Caco-2 (cell line): ENCODE measurements around the gene PRKCB. TPM values are rescaled to one million over a fixed set of nuclear protein-coding genes. Genes with fewer than 3 reads are reported as not detected.
A peak's percentile ranks its signal among the peaks of the same experiment; 100 is the strongest.

ENCODE experiments used
- BruUV-seq: library from RNA; stranded (reverse); fragments of 400-500 nt; replicated peaks from 2 replicates; lab custom pipeline; 2021; lab: Mats Ljungman, UMichigan
- CTCF ChIA-PET: fragments of 300-600 bp; sonication (Branson Sonifier 250); formaldehyde crosslinking; loops from one replicate; lab custom pipeline; 2022; ENCODE audit warnings: antibody characterized with exemption; lab: Charles Lee
- POLR2A ChIA-PET: fragments of 300-600 bp; sonication (Branson Sonifier 250); formaldehyde crosslinking; loops from one replicate; lab custom pipeline; 2022; ENCODE audit warnings: antibody characterized with exemption; lab: Charles Lee
- DNase-seq, 2 experiments: peaks; one replicate each; pipeline versions ENCODE4 v3.0.0 to v3.0.0-alpha.2; 2020 to 2022
- H3K27me3 ChIP-seq: replicated peaks from 2 replicates; pipeline ENCODE4 v1.6.0; 2011; ENCODE audit warnings: low read length; ENCODE audit not compliant: control insufficient read depth, insufficient read depth
- H3K36me3 ChIP-seq: 2 replicates; pipeline ENCODE4 v1.5.1; 2011; ENCODE audit warnings: low read length; ENCODE audit not compliant: control insufficient read depth, insufficient read depth
- H3K4me1 ChIP-seq: fragments of 250-450 bp; sonication (Bioruptor Pico); 2 replicates; pipeline ENCODE4 v1.5.1; 2020; ENCODE audit warnings: mild to moderate bottlenecking
- H3K4me3 ChIP-seq: 2 replicates; pipeline ENCODE4 v1.5.1; 2011; ENCODE audit warnings: low read depth, mild to moderate bottlenecking, control low read depth, low read length
- H3K9me3 ChIP-seq: fragments of 250-450 bp; sonication (Bioruptor Pico); 2 replicates; pipeline ENCODE4 v1.5.1; 2020; ENCODE audit warnings: mild to moderate bottlenecking, moderate library complexity
- H3K27ac Mint-ChIP-seq: one replicate; pipeline ENCODE4 v1.8.0; 2022; ENCODE audit warnings: mixed read lengths; ENCODE audit not compliant: unreplicated experiment
- H3K27me3 Mint-ChIP-seq: one replicate; pipeline ENCODE4 v1.8.0; 2022; ENCODE audit warnings: mixed read lengths; ENCODE audit not compliant: insufficient read depth, unreplicated experiment
- H3K36me3 Mint-ChIP-seq: one replicate; pipeline ENCODE4 v1.8.0; 2022; ENCODE audit warnings: mild to moderate bottlenecking, mixed read lengths; ENCODE audit not compliant: insufficient read depth, unreplicated experiment
- H3K4me1 Mint-ChIP-seq: one replicate; pipeline ENCODE4 v1.8.0; 2022; ENCODE audit warnings: low read depth, mixed read lengths; ENCODE audit not compliant: unreplicated experiment
- H3K4me3 Mint-ChIP-seq: one replicate; pipeline ENCODE4 v1.8.0; 2022; ENCODE audit warnings: mild to moderate bottlenecking, moderate library complexity, mixed read lengths; ENCODE audit not compliant: unreplicated experiment
- H3K9me3 Mint-ChIP-seq: one replicate; pipeline ENCODE4 v1.8.0; 2022; ENCODE audit warnings: mixed read lengths; ENCODE audit not compliant: unreplicated experiment
- intact Hi-C: fragments of 100-400 bp; cut with micrococcal nuclease; formaldehyde crosslinking; loops from one replicate; pipeline ENCODE4 v1.10.0; 2022; ENCODE audit not compliant: unreplicated experiment
- total RNA-seq: library from RNA; stranded (reverse); gene quantifications from 2 replicates; pipeline ENCODE4 v1.2.3, GENCODE V29; 2022
- TF ChIP-seq, protein P1 (sequence below), 2 experiments: fragments of 200-600 bp in 1 of 2; IDR thresholded peaks; 1 replicate in 1 of 2; 2 replicates in 1 of 2; pipeline versions ENCODE4 v1.5.1 to v1.8.0; 2011 to 2022; ENCODE audit warnings: antibody characterized with exemption in 1 of 2, control low read depth in 1 of 2, inconsistent platforms in 1 of 2, low read depth in 1 of 2, low read length in 1 of 2, mild to moderate bottlenecking in 1 of 2, moderate library complexity in 1 of 2; ENCODE audit not compliant: insufficient read depth in 1 of 2, severe bottlenecking in 1 of 2, unreplicated experiment in 1 of 2

PRKCB gene
- total RNA-seq, 1 experiment from 2014 or later, result not detected

DNA sequence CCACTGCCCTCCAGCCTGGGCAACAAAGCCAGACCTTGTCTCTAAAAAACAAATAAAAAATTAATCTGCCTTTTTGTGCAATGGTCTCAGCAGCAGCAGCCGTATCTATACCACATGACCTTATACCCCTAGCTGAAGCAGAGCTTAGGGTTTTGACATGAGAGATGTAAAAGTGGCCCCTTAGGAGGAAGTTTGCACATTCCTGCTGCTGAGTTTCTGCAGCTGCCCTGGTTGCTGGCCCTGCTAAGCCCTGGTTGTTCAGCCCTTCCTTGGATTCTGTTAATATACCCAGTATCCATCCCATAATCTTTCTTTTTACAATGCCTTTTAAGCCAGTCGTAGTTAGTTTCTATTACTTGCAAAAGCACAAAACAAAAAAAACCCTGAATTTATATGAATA lies 33.0 kb upstream of the PRKCB start:
- Histone ChIP-seq H3K27me3 (no peaks in the 10 kb centered on the region), H3K4me3 (no peak overlapping the region), H3K4me1 (no peaks in the 10 kb centered on the region), H3K9me3 (no peaks in the 10 kb centered on the region), H3K36me3 (no peaks in the 10 kb centered on the region)
- Mint-ChIP-seq H3K27ac (no peak overlapping the region), H3K9me3 (no peaks in the 10 kb centered on the region), H3K27me3 (peaks cover 15% of the 10 kb centered on the region), H3K4me3 (no peak overlapping the region), H3K4me1 (no peaks in the 10 kb centered on the region), H3K36me3 (no peaks in the 10 kb centered on the region)
- TF ChIP-seq, protein P1, sequence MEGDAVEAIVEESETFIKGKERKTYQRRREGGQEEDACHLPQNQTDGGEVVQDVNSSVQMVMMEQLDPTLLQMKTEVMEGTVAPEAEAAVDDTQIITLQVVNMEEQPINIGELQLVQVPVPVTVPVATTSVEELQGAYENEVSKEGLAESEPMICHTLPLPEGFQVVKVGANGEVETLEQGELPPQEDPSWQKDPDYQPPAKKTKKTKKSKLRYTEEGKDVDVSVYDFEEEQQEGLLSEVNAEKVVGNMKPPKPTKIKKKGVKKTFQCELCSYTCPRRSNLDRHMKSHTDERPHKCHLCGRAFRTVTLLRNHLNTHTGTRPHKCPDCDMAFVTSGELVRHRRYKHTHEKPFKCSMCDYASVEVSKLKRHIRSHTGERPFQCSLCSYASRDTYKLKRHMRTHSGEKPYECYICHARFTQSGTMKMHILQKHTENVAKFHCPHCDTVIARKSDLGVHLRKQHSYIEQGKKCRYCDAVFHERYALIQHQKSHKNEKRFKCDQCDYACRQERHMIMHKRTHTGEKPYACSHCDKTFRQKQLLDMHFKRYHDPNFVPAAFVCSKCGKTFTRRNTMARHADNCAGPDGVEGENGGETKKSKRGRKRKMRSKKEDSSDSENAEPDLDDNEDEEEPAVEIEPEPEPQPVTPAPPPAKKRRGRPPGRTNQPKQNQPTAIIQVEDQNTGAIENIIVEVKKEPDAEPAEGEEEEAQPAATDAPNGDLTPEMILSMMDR (IDR thresholded peaks at IDR 0.05; ENCODE audit: insufficient read depth in 1 of 2, low read depth in 1 of 2, low read length in 1 of 2, severe bottlenecking in 1 of 2, unreplicated experiment in 1 of 2), result no peak
- intact Hi-C loops, result no loop called here
- no peak for DNase-seq
- ChIA-PET CTCF (interaction anchor here (0.6 kb wide), 1 partner anchor 68 kb away, joined by 4 read pairs; no protein-coding TSS in a partner anchor), POLR2A (no interaction called here)
- no TSS peak for BruUV-seq

DNA sequence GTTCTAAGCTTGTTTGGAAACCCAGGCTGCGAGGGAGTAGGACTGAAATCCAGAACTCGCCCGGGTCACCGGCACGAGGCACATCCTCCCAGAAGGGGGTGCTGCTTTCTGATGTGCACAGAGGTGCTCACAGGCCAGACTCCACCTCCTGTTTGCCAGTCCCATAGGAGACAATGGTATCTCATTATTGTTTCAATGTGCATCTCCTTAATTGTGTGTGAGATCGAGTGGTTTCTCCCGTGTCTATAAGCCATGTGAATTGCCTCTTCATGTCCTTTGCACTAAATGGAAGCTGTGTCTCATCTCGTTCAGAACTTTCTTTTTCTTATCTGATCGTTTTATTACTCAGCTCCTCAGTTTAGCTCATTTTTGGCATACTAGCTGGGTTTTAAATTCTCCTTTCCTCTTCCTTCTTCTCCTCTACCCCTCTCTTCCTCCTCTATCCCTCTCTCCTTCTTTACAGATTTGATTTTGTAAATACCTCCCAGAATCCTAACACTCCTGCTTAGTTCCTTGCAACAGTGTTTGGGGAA lies 32.1 kb upstream of the PRKCB start:
- Histone ChIP-seq H3K4me1 (no peaks in the 10 kb centered on the region), H3K4me3 (no peak overlapping the region), H3K36me3 (no peaks in the 10 kb centered on the region), H3K9me3 (no peaks in the 10 kb centered on the region), H3K27me3 (no peaks in the 10 kb centered on the region)
- Mint-ChIP-seq H3K4me3 (no peak overlapping the region), H3K27me3 (peaks cover 15% of the 10 kb centered on the region), H3K9me3 (no peaks in the 10 kb centered on the region), H3K36me3 (no peaks in the 10 kb centered on the region), H3K4me1 (no peaks in the 10 kb centered on the region), H3K27ac (no peak overlapping the region)
- POLR2A ChIA-PET, result no interaction called here
- peak; percentile 44 to 52 for DNase-seq
- CTCF ChIA-PET, result interaction anchor here (0.6 to 0.9 kb wide), 3 partner anchors 68 to 701 kb away, joined by 3 to 4 read pairs (median 4); no protein-coding TSS in a partner anchor
- no TSS peak for BruUV-seq
- intact Hi-C loops, result no loop called here
- TF ChIP-seq, protein P1 (IDR thresholded peaks at IDR 0.05; ENCODE audit: insufficient read depth in 1 of 2, low read depth in 1 of 2, low read length in 1 of 2, severe bottlenecking in 1 of 2, unreplicated experiment in 1 of 2), result peak in 1 of 2 experiments; percentile 41

DNA sequence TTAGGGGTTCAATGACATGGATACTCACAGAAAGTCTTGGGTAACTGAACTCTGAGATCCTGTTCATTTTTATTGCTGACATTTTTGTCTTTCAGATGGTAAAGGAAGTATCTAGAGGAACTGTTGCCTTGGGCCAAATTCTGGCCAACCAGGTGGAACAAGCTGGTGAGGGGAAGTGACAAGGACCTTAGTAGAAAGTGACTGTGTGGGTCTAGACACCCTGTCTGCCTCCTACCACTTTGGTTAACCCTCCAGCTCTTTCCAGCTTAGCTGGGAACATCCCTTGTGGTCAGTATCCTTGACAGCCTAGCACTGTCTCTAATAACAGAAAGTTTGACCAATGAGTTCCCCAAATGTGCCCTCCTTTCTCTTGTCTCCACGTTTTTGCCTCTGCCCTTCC lies 28.8 kb upstream of the PRKCB start:
- H3K4me3 ChIP-seq, result no peak overlapping the region
- no peaks in the 10 kb centered on the region for H3K36me3 Mint-ChIP-seq
- H3K4me1 ChIP-seq, result no peaks in the 10 kb centered on the region
- no peaks in the 10 kb centered on the region for H3K9me3 ChIP-seq
- H3K4me1 Mint-ChIP-seq, result no peaks in the 10 kb centered on the region
- DNase-seq, result no peak
- no TSS peak for BruUV-seq
- H3K4me3 Mint-ChIP-seq, result no peak overlapping the region
- H3K36me3 ChIP-seq, result no peaks in the 10 kb centered on the region
- TF ChIP-seq, protein P1 (IDR thresholded peaks at IDR 0.05; ENCODE audit: insufficient read depth in 1 of 2, low read depth in 1 of 2, low read length in 1 of 2, severe bottlenecking in 1 of 2, unreplicated experiment in 1 of 2), result no peak
- H3K27me3 Mint-ChIP-seq, result peaks cover 20% of the 10 kb centered on the region
- CTCF ChIA-PET, result interaction anchor here (0.5 kb wide), 1 partner anchor 105 kb away, joined by 5 read pairs; no protein-coding TSS in a partner anchor
- H3K27me3 ChIP-seq, result no peaks in the 10 kb centered on the region
- intact Hi-C loops, result no loop called here
- H3K27ac Mint-ChIP-seq, result no peak overlapping the region
- H3K9me3 Mint-ChIP-seq, result no peaks in the 10 kb centered on the region
- POLR2A ChIA-PET, result no interaction called here
